Heart left ventricle (tissue), 16 donors: Measurements from ENCODE around the gene PTPN1. TPM values are rescaled to one million over a fixed set of nuclear protein-coding genes. Genes with fewer than 3 reads are reported as not detected.

Experiments
- ATAC-seq, 4 donors: fragments of 200-7000 bp; cut with Tn5 transposase; one replicate each; pipeline ENCODE4 v1.9.1; 2020 to 2022; ENCODE audit warnings: moderate library complexity in 4 of 4, mild to moderate bottlenecking in 3 of 4, moderate number of reproducible peaks in 1 of 4
- DNase-seq, 5 donors: peaks; one replicate each; pipeline ENCODE4 v3.0.0-alpha.2; 2020
- H3K27ac ChIP-seq, 12 donors: fragments of 200-600 bp; sonication (generic) in 4 of 12; one replicate each; pipeline versions ENCODE4 v1.5.0 to v1.8.0; 2016 to 2022; ENCODE audit warnings: mild to moderate bottlenecking in 2 of 12
- H3K27me3 ChIP-seq, 9 donors: fragments of 200-600 bp; sonication (generic) in 2 of 9; one replicate each; pipeline versions ENCODE4 v1.5.1 to v1.8.0; 2016 to 2022; ENCODE audit warnings: mild to moderate bottlenecking in 3 of 9
- H3K36me3 ChIP-seq, 9 donors: fragments of 200-600 bp; sonication (generic) in 2 of 9; one replicate each; pipeline versions ENCODE4 v1.5.0 to v1.8.0; 2018 to 2022; ENCODE audit warnings: mild to moderate bottlenecking in 2 of 9
- H3K4me1 ChIP-seq, 12 donors: fragments of 200-600 bp; sonication (generic) in 4 of 12; one replicate each; pipeline versions ENCODE4 v1.5.0 to v1.8.0; 2016 to 2022; ENCODE audit warnings: mild to moderate bottlenecking in 3 of 12
- H3K4me3 ChIP-seq, 12 donors: fragments of 200-600 bp; sonication (generic) in 4 of 12; one replicate each; pipeline versions ENCODE4 v1.5.0 to v1.8.0; 2017 to 2022; ENCODE audit warnings: mild to moderate bottlenecking in 9 of 12, moderate library complexity in 4 of 12
- H3K9me3 ChIP-seq, 12 donors: fragments of 200-600 bp; sonication (generic) in 4 of 12; one replicate each; pipeline versions ENCODE4 v1.5.0 to v1.8.0; 2016 to 2022; ENCODE audit warnings: mild to moderate bottlenecking in 1 of 12
- POLR2A ChIP-seq, 2 donors: fragments of 450-650 bp; IDR thresholded peaks; one replicate each; pipeline ENCODE4 v1.6.1; 2017; ENCODE audit warnings: antibody characterized with exemption in 2 of 2, mild to moderate bottlenecking in 2 of 2, moderate library complexity in 2 of 2
- WGBS, 4 donors: extraction: QIAGEN DNeasy Blood & Tissue Kit in 2 of 4; methylation state at CpG; one replicate each; pipeline versions ENCODE4 v1.1.5 to v1.1.7; 2013 to 2018; 5-methylcytosine and 5-hydroxymethylcytosine counted together
- intact Hi-C, 10 donors: fragments of 100-400 bp; cut with DNase I; formaldehyde crosslinking; loops; one replicate each; pipeline versions ENCODE4 v1.11.1 to v1.14.2; 2022
- polyA plus RNA-seq, 2 donors: library from polyadenylated mRNA; stranded (reverse); fragments of 200-250 nt; gene quantifications; one replicate each; pipeline ENCODE4 v1.2.3, GENCODE V29; 2013
- total RNA-seq, 9 donors: library from RNA; depleted of rRNA in 2 of 9; stranded (reverse); fragments of >200 nt in 2 of 9; fragmentation: NEBNext Ultra II Directional in 3 of 9; extraction: Animal tissue kit (Norgen Biotek cat#: 25700) in 3 of 9; gene quantifications; one replicate each; pipeline versions ENCODE4 v1.1.0 to v1.2.4, GENCODE V29; 2016 to 2023
- TF ChIP-seq, protein P1 (sequence below), 12 donors: fragments of 200-600 bp; sonication (generic) in 4 of 12; IDR thresholded peaks; one replicate each; pipeline versions ENCODE4 v1.5.0 to v1.8.0; 2018 to 2022; ENCODE audit warnings: antibody characterized with exemption in 12 of 12, mild to moderate bottlenecking in 5 of 12
- donor health status: ischemic (EF 13 %, LVEDD 7.1; RV severe dilation, severe dysfunction).
- donor health status: healthy with polysubstance abuse.
- donor health status: DM: no; HTN: yes; CAD: no.
- donor health status: DM: no; HTN: no; CAD: no.
- donor health status: ischemic (EF 25% LVEDD 6.9; RV normal size, moderate dysfunction).
- donor health status: ischemic (EF 25% LVEDD 5.7; RV mildly dilated, moderate dysfunction).
- donor health status: healthy.
- donor health status: DM: yes; HTN: yes; CAD: no.
- donor health status: ischemic (EF 35%, LVEDD 5.7; RV mildly dilated, moderate dysfunction).
- donor health status: nonischemic (EF 11% LVEDD 7.7; RV severe dilation, severe dysfunction).
- donor health status: DM: yes; HTN: yes; CAD: no.
- donor health status: PGD.
- donor health status: ischemic (EF 29% LVEDD 5.4; RV normal size, mild dysfunction).
- donor health status: nonischemic (EF 23%, LVEDD 6.1; RV moderate dilation, normal function).

PTPN1 gene
- total and polyA plus RNA-seq, 11 donors: 18.5 to 93.8 (median 32.0) TPM

GRCh38 chr20:50540620-50541605 lies 30.7 kb downstream of the PTPN1 start:
- Histone ChIP-seq H3K27ac (peak overlapping the region; percentile 12 to 76 (median 54)), H3K27me3 (no peaks in the 10 kb centered on the region), H3K9me3 (no peaks in the 10 kb centered on the region), H3K36me3 (no peaks in the 10 kb centered on the region), H3K4me3 (no peak overlapping the region), H3K4me1 (peaks cover 13 to 87% (median 48%) of the 10 kb centered on the region in 12 donors)
- TF ChIP-seq, protein P1, sequence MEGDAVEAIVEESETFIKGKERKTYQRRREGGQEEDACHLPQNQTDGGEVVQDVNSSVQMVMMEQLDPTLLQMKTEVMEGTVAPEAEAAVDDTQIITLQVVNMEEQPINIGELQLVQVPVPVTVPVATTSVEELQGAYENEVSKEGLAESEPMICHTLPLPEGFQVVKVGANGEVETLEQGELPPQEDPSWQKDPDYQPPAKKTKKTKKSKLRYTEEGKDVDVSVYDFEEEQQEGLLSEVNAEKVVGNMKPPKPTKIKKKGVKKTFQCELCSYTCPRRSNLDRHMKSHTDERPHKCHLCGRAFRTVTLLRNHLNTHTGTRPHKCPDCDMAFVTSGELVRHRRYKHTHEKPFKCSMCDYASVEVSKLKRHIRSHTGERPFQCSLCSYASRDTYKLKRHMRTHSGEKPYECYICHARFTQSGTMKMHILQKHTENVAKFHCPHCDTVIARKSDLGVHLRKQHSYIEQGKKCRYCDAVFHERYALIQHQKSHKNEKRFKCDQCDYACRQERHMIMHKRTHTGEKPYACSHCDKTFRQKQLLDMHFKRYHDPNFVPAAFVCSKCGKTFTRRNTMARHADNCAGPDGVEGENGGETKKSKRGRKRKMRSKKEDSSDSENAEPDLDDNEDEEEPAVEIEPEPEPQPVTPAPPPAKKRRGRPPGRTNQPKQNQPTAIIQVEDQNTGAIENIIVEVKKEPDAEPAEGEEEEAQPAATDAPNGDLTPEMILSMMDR (IDR thresholded peaks at IDR 0.05): no peak
- no peak for TF ChIP-seq POLR2A (IDR thresholded peaks at IDR 0.05)
- no peak for DNase-seq
- peak; percentile 38 to 82 (median 78) for ATAC-seq
- intact Hi-C loops: no loop called here
- WGBS, 4 donors: 59 to 62% (median 60%) methylated on average over 14 of the region's 14 CpGs

DNA sequence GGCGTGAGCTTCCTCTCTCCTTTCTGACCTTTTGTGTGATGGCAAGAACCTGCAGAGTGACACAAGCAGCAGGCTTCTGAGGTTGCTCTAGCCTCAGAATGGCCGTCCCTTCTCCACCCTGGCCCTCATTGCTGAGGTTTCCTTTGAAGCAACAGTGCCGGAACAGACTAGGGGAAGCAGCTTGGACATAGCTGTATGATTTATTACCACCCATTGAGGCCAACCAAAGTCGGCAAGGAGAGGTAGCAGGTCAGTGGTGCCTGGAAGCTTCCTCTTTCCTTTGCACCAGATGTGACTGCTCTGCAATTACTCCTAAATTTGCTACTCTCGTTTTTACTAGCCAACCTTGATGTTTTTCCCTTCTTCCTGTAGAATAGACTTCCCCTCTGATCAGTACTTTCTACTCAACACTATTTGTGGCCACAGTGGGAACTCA lies 31.4 kb downstream of the PTPN1 start:
- H3K4me3 ChIP-seq: no peak overlapping the region

DNA sequence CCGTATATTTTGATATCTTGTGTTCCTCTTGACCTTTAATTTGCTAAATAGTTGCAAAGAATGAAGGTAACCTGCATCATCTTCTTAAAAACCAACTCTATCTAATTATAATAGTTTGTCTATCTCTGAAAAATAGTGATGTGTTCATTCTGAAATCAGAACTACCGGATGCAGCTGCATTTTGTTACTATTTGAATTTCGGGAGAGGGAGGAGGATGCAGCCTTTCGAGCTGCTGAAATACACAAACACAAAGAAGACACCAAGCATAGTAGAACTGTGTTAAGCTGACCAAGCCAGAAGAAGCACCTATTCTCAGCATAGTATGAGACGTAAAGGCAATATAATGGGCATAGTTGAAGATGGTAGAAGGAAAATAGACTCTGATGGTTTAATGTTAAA lies 33.1 kb downstream of the PTPN1 start:
- H3K27ac ChIP-seq: peak overlapping the region in 2 of 12 donors; percentile 44 to 69
- intact Hi-C loops: no loop called here
- 46 to 60% (median 49%) methylated on average over 5 of the region's 5 CpGs for WGBS, 4 donors

More for the DNA sequence above, 31.4 kb downstream of the PTPN1 start:
- no peak for DNase-seq
- TF ChIP-seq POLR2A (IDR thresholded peaks at IDR 0.05): no peak
- TF ChIP-seq, protein P1 (IDR thresholded peaks at IDR 0.05): no peak
- peak in 3 of 4 donors; percentile 22 to 46 (median 25) for ATAC-seq
- peaks cover 13 to 92% (median 51%) of the 10 kb centered on the region in 12 donors for H3K4me1 ChIP-seq
- peak overlapping the region; percentile 8 to 76 (median 54) for H3K27ac ChIP-seq
- intact Hi-C loops: no loop called here
- no peaks in the 10 kb centered on the region for H3K36me3 ChIP-seq
- no peaks in the 10 kb centered on the region for H3K9me3 ChIP-seq
- WGBS, 4 donors: 72 to 84% (median 73%) methylated on average over 5 of the region's 5 CpGs
- H3K27me3 ChIP-seq: no peaks in the 10 kb centered on the region

More for the DNA sequence above, 33.1 kb downstream of the PTPN1 start:
- Histone ChIP-seq H3K36me3 (peaks cover 0 to 1% (median under 1%) of the 10 kb centered on the region in 9 donors), H3K4me3 (no peak overlapping the region), H3K4me1 (peaks cover 13 to 97% (median 54%) of the 10 kb centered on the region in 12 donors), H3K27me3 (no peaks in the 10 kb centered on the region), H3K9me3 (no peaks in the 10 kb centered on the region)
- TF ChIP-seq POLR2A (IDR thresholded peaks at IDR 0.05): no peak
- TF ChIP-seq, protein P1 (IDR thresholded peaks at IDR 0.05): no peak
- DNase-seq (no peak), ATAC-seq (no peak)
